Measurements from ENCODE around the gene GP1BB.

GP1BB gene

GRCh38 chr22:19730655-19731360 lies 7.5 kb downstream of the GP1BB start:
- peak; percentile 92 for TF ChIP-seq CTCF (IDR thresholded peaks at IDR 0.05; ENCODE audit: poor library complexity, severe bottlenecking)
- Histone ChIP-seq H3K27ac (ENCODE audit: poor library complexity, severe bottlenecking) (no peak overlapping the region), H3K27me3 (ENCODE audit: insufficient read depth, poor library complexity, severe bottlenecking) (no peaks in the 10 kb centered on the region), H3K4me3 (ENCODE audit: severe bottlenecking) (peak overlapping the region; percentile 27), H3K36me3 (ENCODE audit: low read depth) (no peaks in the 10 kb centered on the region), H3K4me1 (ENCODE audit: insufficient read depth, poor library complexity, severe bottlenecking) (no peaks in the 10 kb centered on the region), H3K9me3 (ENCODE audit: severe bottlenecking) (no peaks in the 10 kb centered on the region)
- ATAC-seq (ENCODE audit: low read depth) (peak; percentile 87), DNase-seq (ENCODE audit: low spot score) (no peak)

- H3K4me3 ChIP-seq (ENCODE audit: severe bottlenecking): no peak overlapping the region
- H3K27ac ChIP-seq (ENCODE audit: poor library complexity, severe bottlenecking): no peak overlapping the region
- H3K9me3 ChIP-seq (ENCODE audit: severe bottlenecking): no peaks in the 10 kb centered on the region
- no peaks in the 10 kb centered on the region for H3K36me3 ChIP-seq (ENCODE audit: low read depth)
- no peaks in the 10 kb centered on the region for H3K4me1 ChIP-seq (ENCODE audit: insufficient read depth, poor library complexity, severe bottlenecking)
- H3K27me3 ChIP-seq (ENCODE audit: insufficient read depth, poor library complexity, severe bottlenecking): no peaks in the 10 kb centered on the region
- TF ChIP-seq CTCF (IDR thresholded peaks at IDR 0.05; ENCODE audit: poor library complexity, severe bottlenecking): no peak
- DNase-seq (ENCODE audit: low spot score): no peak
- ATAC-seq (ENCODE audit: low read depth): no peak
Observed at GRCh38 chr22:19731361-19732135, 8.2 kb downstream of the GP1BB start.

DNA sequence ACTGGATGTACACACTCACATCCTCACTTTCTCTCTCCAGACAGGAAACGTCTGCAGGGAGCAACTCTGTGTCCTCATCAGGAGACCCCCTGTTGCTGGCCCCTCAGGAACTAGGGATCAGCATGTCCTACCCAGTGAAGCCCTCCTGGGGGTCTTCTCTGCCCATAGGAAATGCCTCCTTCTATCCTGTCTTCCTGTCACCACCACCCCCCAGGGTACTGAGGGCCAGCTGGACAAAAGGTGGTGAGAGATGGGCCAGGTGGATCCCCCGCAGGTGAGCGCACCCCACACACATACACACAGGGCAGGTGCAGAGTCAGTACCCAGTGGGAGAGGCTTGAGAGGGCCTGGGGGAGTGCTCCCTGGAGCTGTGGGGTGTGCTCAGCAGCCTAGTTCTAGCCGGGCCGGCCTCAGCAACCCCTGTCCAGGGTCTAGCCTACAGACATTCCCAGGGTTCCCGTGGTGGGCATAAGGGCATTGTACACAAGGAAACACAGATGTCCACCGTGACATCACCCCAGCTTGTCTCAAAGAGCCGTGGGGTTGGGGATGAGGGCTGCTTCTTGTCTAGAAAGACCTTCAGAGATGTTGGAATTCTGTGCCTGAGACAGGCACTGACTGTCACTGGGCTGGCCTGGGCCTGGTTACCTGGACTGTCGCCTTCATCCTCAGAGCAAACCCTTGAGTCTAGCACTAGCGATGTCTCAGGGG lies 9.2 kb downstream of the GP1BB start:
- Histone ChIP-seq H3K36me3 (ENCODE audit: low read depth) (no peaks in the 10 kb centered on the region), H3K4me3 (ENCODE audit: severe bottlenecking) (no peak overlapping the region), H3K27me3 (ENCODE audit: insufficient read depth, poor library complexity, severe bottlenecking) (no peaks in the 10 kb centered on the region), H3K9me3 (ENCODE audit: severe bottlenecking) (no peaks in the 10 kb centered on the region), H3K4me1 (ENCODE audit: insufficient read depth, poor library complexity, severe bottlenecking) (no peaks in the 10 kb centered on the region), H3K27ac (ENCODE audit: poor library complexity, severe bottlenecking) (no peak overlapping the region)
- DNase-seq (ENCODE audit: low spot score) (no peak), ATAC-seq (ENCODE audit: low read depth) (no peak)
- TF ChIP-seq CTCF (IDR thresholded peaks at IDR 0.05; ENCODE audit: poor library complexity, severe bottlenecking): no peak

DNA sequence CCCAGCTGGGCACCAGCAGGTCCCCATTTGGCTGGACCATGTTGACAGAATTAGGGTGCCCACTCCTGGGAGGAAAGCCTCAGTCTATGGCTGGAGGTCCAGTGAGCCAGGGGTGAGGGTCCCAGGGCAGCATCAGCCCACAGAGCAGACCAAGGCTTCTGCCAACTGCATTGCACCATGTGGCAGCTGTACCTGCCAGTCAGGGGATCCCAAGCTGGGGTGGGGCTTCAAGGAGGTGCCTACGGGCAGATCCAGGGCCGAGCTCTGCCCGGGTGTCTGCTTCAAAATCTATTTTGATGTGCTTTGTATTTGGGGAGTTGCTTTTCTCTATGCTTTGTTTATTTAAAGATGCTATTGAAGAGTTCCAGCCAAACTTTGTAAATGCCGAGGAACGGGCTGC lies 10.4 kb downstream of the GP1BB start:
- no peak for TF ChIP-seq CTCF (IDR thresholded peaks at IDR 0.05; ENCODE audit: poor library complexity, severe bottlenecking)
- DNase-seq (ENCODE audit: low spot score) (no peak), ATAC-seq (ENCODE audit: low read depth) (no peak)
- Histone ChIP-seq H3K4me1 (ENCODE audit: insufficient read depth, poor library complexity, severe bottlenecking) (no peaks in the 10 kb centered on the region), H3K27ac (ENCODE audit: poor library complexity, severe bottlenecking) (no peak overlapping the region), H3K4me3 (ENCODE audit: severe bottlenecking) (no peak overlapping the region), H3K9me3 (ENCODE audit: severe bottlenecking) (no peaks in the 10 kb centered on the region), H3K27me3 (ENCODE audit: insufficient read depth, poor library complexity, severe bottlenecking) (no peaks in the 10 kb centered on the region), H3K36me3 (ENCODE audit: low read depth) (no peaks in the 10 kb centered on the region)

Data from RWPE2 (cell line).